OCI-LY7 (cell line): ENCODE data around the gene L3MBTL1. TPM values are rescaled to one million over a fixed set of nuclear protein-coding genes. Genes with fewer than 3 reads are reported as not detected.

Experiments used
- BruUV-seq: library from RNA; stranded (reverse); fragments of 400-500 nt; replicated peaks from 2 replicates; lab custom pipeline; 2021; lab: Mats Ljungman, UMichigan
- CTCF ChIA-PET: fragments of 300-600 bp; sonication (Branson Sonifier 250); formaldehyde crosslinking; loops from one replicate; lab custom pipeline; 2022; ENCODE audit warnings: antibody characterized with exemption; ENCODE audit not compliant: unreplicated experiment; lab: Charles Lee
- POLR2A ChIA-PET: fragments of 300-600 bp; sonication (Branson Sonifier 250); formaldehyde crosslinking; loops from one replicate; lab custom pipeline; 2022; ENCODE audit warnings: antibody characterized with exemption; lab: Charles Lee
- DNase-seq: peaks from one replicate; pipeline ENCODE4 v3.0.0-alpha.2; 2015; ENCODE audit warnings: low spot score
- H2AFZ ChIP-seq: fragments of 200-600 bp; sonication (generic), shearing (Covaris generic); 2 replicates; pipeline ENCODE4 v1.6.1; 2014; ENCODE audit warnings: mild to moderate bottlenecking, antibody characterized with exemption, low read length, moderate library complexity
- H3K27ac ChIP-seq: fragments of 200-600 bp; sonication (generic); 2 replicates; pipeline ENCODE4 v1.5.1; 2014; ENCODE audit warnings: mixed run types, low read depth, mild to moderate bottlenecking, moderate library complexity, low read length, inconsistent platforms; ENCODE audit not compliant: poor library complexity, severe bottlenecking
- H3K36me3 ChIP-seq: fragments of 200-600 bp; sonication (generic); 2 replicates; pipeline ENCODE4 v1.6.1; 2014; ENCODE audit warnings: mild to moderate bottlenecking, antibody characterized with exemption, low read length, moderate library complexity, mixed read lengths; ENCODE audit not compliant: insufficient read depth
- H3K4me1 ChIP-seq: fragments of 200-600 bp; sonication (generic); 2 replicates; pipeline ENCODE4 v1.5.1; 2014; ENCODE audit warnings: mild to moderate bottlenecking, low read length; ENCODE audit not compliant: insufficient read depth, poor library complexity, severe bottlenecking
- H3K4me2 ChIP-seq: fragments of 200-600 bp; sonication (generic); 2 replicates; pipeline ENCODE4 v1.6.1; 2014; ENCODE audit warnings: mild to moderate bottlenecking, low read length
- H3K4me3 ChIP-seq: fragments of 200-600 bp; sonication (generic); 2 replicates; pipeline ENCODE4 v1.5.1; 2014; ENCODE audit warnings: mild to moderate bottlenecking, low read depth, low read length; ENCODE audit not compliant: poor library complexity, severe bottlenecking
- H3K79me2 ChIP-seq: fragments of 200-600 bp; sonication (generic); 2 replicates; pipeline ENCODE4 v1.6.1; 2016; ENCODE audit warnings: low read depth, mild to moderate bottlenecking, low read length, moderate library complexity, mixed read lengths; ENCODE audit not compliant: insufficient read depth
- H3K9me2 ChIP-seq: fragments of 200-600 bp; sonication (generic); 2 replicates; pipeline ENCODE4 v1.6.1; 2016; ENCODE audit warnings: mild to moderate bottlenecking, low read length, mixed read lengths; ENCODE audit not compliant: insufficient read depth
- H3K9me3 ChIP-seq: fragments of 200-600 bp; sonication (generic); 2 replicates; pipeline ENCODE4 v1.6.1; 2014; ENCODE audit warnings: mild to moderate bottlenecking, mixed run types, low read length, mixed read lengths
- H4K20me1 ChIP-seq: fragments of 200-600 bp; sonication (generic); 2 replicates; pipeline ENCODE4 v1.6.1; 2014; ENCODE audit warnings: mild to moderate bottlenecking, antibody characterized with exemption, low read length, moderate library complexity, mixed read lengths; ENCODE audit not compliant: insufficient read depth
- EZH2phosphoT487 ChIP-seq: fragments of 200-600 bp; sonication (generic); IDR thresholded peaks from 2 replicates; pipeline ENCODE4 v1.6.1; 2018; ENCODE audit warnings: low read depth, borderline replicate concordance, mild to moderate bottlenecking, mixed run types, antibody characterized with exemption, low read length, moderate library complexity, mixed read lengths
- intact Hi-C: fragments of 100-400 bp; cut with micrococcal nuclease; formaldehyde crosslinking; loops from one replicate; pipeline ENCODE4 v1.10.0; 2022; ENCODE audit not compliant: unreplicated experiment
- small RNA-seq: library from RNA; depleted of rRNA; stranded (forward); fragments of <200 nt; gene quantifications from one replicate; pipeline ENCODE3, GENCODE V24; 2014
- total RNA-seq, 2 experiments: library from RNA; depleted of rRNA in 1 of 2; stranded (reverse); fragments of >200 nt in 1 of 2; shearing (Covaris generic) in 1 of 2; gene quantifications; 2 replicates each; pipeline ENCODE4 v1.2.3, GENCODE V29; 2014 to 2022

Gene L3MBTL1
- total RNA-seq, 2 experiments from 2014 or later = 22.4 to 27.8 TPM

DNA sequence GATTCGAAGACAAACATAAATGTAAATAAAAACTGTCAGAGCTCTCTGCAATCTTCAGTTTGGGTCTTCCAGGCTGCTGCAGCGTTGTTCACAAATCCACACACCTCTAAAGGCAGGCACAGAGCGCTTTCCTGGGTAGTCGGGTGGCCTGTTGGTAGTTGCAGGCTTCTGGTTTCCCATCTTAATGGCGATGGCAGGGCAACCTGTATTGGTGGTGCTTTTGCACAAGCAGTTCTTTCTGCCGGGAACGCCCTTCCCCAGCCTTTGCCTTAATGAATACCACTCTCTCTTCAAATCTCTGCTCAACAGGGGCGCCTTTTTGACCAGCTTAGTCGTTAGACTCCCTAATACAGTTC lies 82.5 kb downstream of the L3MBTL1 start:
- Histone ChIP-seq H2AFZ (peak overlapping the region; percentile 91), H4K20me1 (no peaks in the 10 kb centered on the region), H3K79me2 (peaks cover 16% of the 10 kb centered on the region), H3K4me2 (peak overlapping the region; percentile 76), H3K4me3 (peak overlapping the region; percentile 83), H3K4me1 (peaks cover 17% of the 10 kb centered on the region), H3K9me3 (no peaks in the 10 kb centered on the region), H3K27ac (peak overlapping the region; percentile 35), H3K9me2 (no peaks in the 10 kb centered on the region), H3K36me3 (peaks cover 9% of the 10 kb centered on the region)
- ChIA-PET POLR2A (interaction anchor here (0.6 to 1.4 kb wide), 2 partner anchors 108 to 133 kb away, joined by 4 to 6 read pairs; no protein-coding TSS in a partner anchor), CTCF (no interaction called here)
- DNase-seq = peak; percentile 39
- TF ChIP-seq EZH2phosphoT487 = no peak
- intact Hi-C loops = no loop called here
- BruUV-seq = no TSS peak

DNA sequence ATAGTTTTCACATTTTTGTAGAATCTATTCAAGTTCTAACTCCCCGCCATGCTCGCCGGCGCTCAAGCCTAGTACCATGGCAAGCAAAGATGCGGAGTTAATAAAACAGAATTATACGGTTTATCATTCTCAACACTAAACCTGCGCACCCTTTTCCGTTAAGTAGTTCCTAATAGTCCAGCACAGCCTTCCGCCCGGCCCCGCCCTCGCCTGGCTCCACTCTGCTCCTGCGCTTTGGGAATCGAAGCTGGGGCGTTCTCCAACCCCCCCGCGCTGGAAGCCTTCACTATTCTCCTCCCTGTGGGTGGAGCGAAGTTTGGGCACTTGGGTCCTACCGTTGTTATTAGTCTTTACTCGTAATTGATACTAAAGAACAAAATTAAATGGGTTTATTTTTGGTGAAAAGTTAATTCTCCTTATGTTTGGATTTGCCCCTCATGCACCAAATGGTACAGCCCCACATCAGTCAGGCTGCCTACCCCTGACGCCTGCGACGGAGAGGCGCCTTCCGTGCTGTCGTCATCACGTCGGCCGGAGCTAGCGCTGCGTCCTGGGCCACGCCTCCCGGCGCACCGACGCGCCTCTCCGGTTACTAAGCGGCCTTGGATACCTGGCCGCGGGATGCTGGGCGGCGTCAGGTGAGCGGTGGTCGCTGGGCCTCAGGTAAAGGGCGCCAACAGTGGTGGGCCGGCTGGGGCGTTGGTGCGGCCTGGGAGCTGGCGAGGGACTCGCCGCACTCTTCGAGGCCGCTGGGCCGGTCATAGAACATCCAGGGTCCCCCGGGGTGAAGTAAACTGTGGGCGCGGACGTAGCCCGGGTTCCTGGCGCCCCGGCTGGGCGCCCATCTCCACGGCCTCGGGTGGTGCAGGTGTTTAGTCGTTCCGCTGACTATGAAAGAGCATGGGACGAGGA lies 83.2 kb downstream of the L3MBTL1 start, which contains the start of gene IFT52:
IFT52 (plus strand) TSS at position 546 of the 912 bp plus-strand sequence. CDS start 3,762 bp downstream, outside the sequence.
- BruUV-seq = no TSS peak
- Histone ChIP-seq H3K9me3 (no peaks in the 10 kb centered on the region), H3K4me2 (peak within 1 kb of the TSS; percentile 84), H4K20me1 (no peaks in the 10 kb centered on the region), H2AFZ (peak within 1 kb of the TSS; percentile 91), H3K4me3 (peak within 1 kb of the TSS; percentile 83), H3K9me2 (no peaks in the 10 kb centered on the region), H3K79me2 (peaks cover 16% of the 10 kb centered on the region), H3K36me3 (peaks cover 15% of the 10 kb centered on the region), H3K27ac (peak within 1 kb of the TSS; percentile 35), H3K4me1 (peaks cover 17% of the 10 kb centered on the region)
- TF ChIP-seq EZH2phosphoT487 = no peak
- intact Hi-C loops = loop anchor here (1.0 kb wide), 1 partner anchor 102 kb away; no protein-coding TSS in a partner anchor
- POLR2A ChIA-PET = interaction anchor here (0.6 to 1.4 kb wide), 11 partner anchors 14 to 539 kb away, joined by 3 to 8 read pairs (median 4); no protein-coding TSS in a partner anchor
- DNase-seq = peak; percentile 95
- CTCF ChIA-PET = interaction anchor here (0.6 kb wide), 2 partner anchors 27 to 138 kb away, joined by 7 to 8 read pairs; no protein-coding TSS in a partner anchor

Small RNA genes lying within 50 kb of the gene (small RNA-seq; reads per million reads assigned to genes)
- gene RNU6-1251P = 0.16 reads per million

Other genes starting within 250 kb of the L3MBTL1 start
- 64.3 and 66.9 TPM in 2 replicates for gene SRSF6, start 49.8 kb upstream of the L3MBTL1 start, total RNA-seq (2014; rRNA removed; shearing (Covaris generic))
- 171 and 176 TPM in 2 replicates for gene SRSF6, start 49.8 kb upstream of the L3MBTL1 start, total RNA-seq (2022)
- gene SGK2, start 51.3 kb downstream of the L3MBTL1 start, total RNA-seq (2014; rRNA removed; shearing (Covaris generic)) = 0.41 and 1.3 TPM in 2 replicates
- gene SGK2, start 51.3 kb downstream of the L3MBTL1 start, total RNA-seq (2022) = 0.48 and 0.87 TPM in 2 replicates
- gene IFT52, start 83.2 kb downstream of the L3MBTL1 start, total RNA-seq (2014; rRNA removed; shearing (Covaris generic)) = 20.6 and 24.7 TPM in 2 replicates
- 22.7 and 26.2 TPM in 2 replicates for gene IFT52, start 83.2 kb downstream of the L3MBTL1 start, total RNA-seq (2022)
- gene MYBL2, start 159.4 kb downstream of the L3MBTL1 start, total RNA-seq (2014; rRNA removed; shearing (Covaris generic)) = 226 and 268 TPM in 2 replicates
- gene MYBL2, start 159.4 kb downstream of the L3MBTL1 start, total RNA-seq (2022) = 450 and 472 TPM in 2 replicates
- 0.21 and 3.1 TPM in 2 replicates for gene GTSF1L, start 219.3 kb downstream of the L3MBTL1 start, total RNA-seq (2014; rRNA removed; shearing (Covaris generic))
- 3.3 and 4.0 TPM in 2 replicates for gene GTSF1L, start 219.3 kb downstream of the L3MBTL1 start, total RNA-seq (2022)